HEK293T (cell line): ENCODE measurements around the gene TMEM106C.

Experiments used
- SP1 ChIP-seq: fragments of 450-650 bp; IDR thresholded peaks from 2 replicates; pipeline ENCODE4 v1.6.1; 2017
- TARDBP ChIP-seq: fragments of 450-650 bp; IDR thresholded peaks from 2 replicates; pipeline ENCODE4 v1.6.1; 2016

- no peak for TF ChIP-seq TARDBP
- TF ChIP-seq SP1, result no peak
These were observed 24.3 kb upstream of the TMEM106C start for GRCh38 chr12:47939009-47939601.
